GM19452 (cell line): ENCODE data around the gene MTTP.

Experiments
- ATAC-seq: cut with Tn5 transposase; IDR thresholded peaks from one replicate; pipeline ENCODE4 v1.9.1; 2021; ENCODE audit not compliant: unreplicated experiment

MTTP gene

DNA sequence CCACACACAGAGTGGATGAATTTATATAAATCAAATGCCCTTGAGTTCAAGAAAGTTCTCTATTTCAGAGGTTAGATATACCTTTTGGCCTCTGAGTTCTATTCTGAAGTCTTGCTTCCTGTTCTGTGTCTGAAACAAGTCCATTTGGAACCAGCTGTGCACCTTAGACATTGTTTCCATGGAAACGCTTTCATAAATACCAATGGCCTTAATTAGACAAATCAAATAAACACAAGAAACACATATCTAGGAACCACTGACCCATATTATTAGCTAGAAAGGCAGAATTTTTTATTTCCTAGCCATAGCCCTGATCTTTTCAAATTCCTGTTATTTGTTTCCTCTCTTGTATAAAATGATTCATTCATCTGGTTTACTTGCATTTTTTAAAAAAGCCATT lies 91.4 kb downstream of the MTTP start:
- no peak for ATAC-seq

DNA sequence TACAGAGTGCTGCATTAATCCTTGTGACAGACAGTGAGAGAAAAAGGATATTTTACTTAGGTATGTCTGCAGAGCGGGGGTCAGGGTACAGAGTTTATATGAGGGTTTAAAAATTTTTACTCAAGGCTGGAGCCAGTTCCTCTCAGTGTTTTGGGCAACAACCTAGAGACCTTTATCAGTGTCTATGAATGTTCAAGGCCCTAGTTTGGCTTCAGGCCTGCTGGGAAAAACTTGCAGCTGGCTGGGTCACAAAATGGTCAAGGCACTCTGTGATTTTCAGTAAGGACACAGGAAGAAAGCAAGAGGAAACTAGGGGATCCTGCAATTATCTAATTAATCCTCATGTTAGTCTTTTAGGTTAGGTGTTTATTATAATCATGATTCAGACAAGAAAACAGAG lies 93.8 kb downstream of the MTTP start:
- no peak for ATAC-seq

DNA sequence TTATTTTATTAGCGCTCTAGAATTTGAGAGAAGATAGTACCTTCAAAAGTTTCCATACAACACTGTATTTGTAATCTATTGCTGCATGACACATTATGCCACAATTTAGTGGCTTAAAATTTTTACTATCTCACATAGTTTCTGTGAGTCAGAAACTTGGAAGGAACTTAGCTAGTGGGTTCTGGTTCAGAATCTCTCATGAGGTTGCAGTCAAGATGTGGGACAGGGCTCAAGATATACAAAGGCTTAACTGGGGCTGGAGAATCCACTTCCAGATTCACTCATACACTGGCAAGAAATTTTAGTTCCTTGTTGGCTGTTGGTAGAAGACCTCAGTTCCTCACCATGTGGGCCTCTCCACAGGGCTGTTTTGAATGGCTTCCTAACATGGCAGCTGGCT lies 94.5 kb downstream of the MTTP start:
- no peak for ATAC-seq

DNA sequence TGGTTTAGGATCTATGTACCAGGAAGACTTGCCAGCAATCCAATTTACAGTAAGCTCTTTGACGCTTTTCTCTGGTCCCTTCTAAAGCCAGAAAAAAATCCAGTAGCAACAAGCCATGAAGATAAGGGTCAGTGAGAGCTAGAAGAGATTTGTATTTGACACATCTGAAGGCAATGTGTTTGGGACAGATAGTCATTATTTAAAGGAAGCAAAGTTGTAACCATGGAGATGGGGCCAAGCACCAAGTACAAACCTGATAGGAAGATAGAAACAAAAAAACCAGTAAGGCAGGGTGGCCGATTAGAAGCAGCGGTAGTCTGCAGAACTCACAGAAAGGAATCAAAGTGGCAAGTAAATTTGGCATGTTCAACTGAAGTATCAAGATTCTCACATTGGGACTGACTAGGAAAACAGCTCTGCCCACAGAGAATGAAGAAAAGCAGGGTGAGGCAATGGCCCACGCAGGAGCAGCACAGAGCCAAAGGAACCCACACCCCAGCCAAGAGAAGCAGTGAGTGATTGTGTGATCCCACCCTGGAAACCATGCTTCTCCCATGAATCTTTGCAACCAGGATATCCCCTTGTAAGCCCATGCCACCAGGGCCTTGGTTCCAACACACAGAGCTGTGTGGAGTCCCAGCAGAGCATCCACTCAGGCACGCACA lies 95.9 kb downstream of the MTTP start:
- no peak for ATAC-seq
